Cardiac septum (tissue), 1 donor: ENCODE results near the gene NGDN. TPM values are rescaled to one million over a fixed set of nuclear protein-coding genes. Genes with fewer than 3 reads are reported as not detected.
"Not testable (repeated sequence)": the region's sequence is repeated elsewhere in the genome, so short reads cannot be mapped to it uniquely, and the experiment has no call there.

Experiments
- DNase-seq: peaks from one replicate; pipeline ENCODE4 v3.0.0-alpha.2; 2020; ENCODE audit warnings: low spot score
- intact Hi-C: fragments of 100-400 bp; cut with DNase I; formaldehyde crosslinking; loops from one replicate; pipeline ENCODE4 v1.14.0; 2022
- total RNA-seq: library from RNA; stranded (reverse); fragmentation: NEBNext Ultra II Directional; extraction: Animal tissue kit (Norgen Biotek cat#: 25700); gene quantifications from one replicate; pipeline ENCODE4 v1.2.1, GENCODE V29; 2021
- donor health status: DM: no; HTN: no; CAD: no.

The NGDN gene
- total RNA-seq, 1 donor from 2014 or later = 16.2 TPM

GRCh38 chr14:23437133-23438100, 32.1 kb upstream of the NGDN start:
- no peak for DNase-seq
- intact Hi-C loops = no loop called here

GRCh38 chr14:23438101-23438971, 31.2 kb upstream of the NGDN start:
- peak; percentile 88 for DNase-seq
- intact Hi-C loops = no loop called here

- intact Hi-C loops = no loop called here
- DNase-seq = peak; percentile 61
Observed at GRCh38 chr14:23439107-23439835, 30.2 kb upstream of the NGDN start.

- intact Hi-C loops = no loop called here
- DNase-seq = no peak
Observed at GRCh38 chr14:23441076-23441475, 28.4 kb upstream of the NGDN start.

- peak; percentile 82 for DNase-seq
- intact Hi-C loops = no loop called here
Observed at GRCh38 chr14:23442721-23443356, 26.7 kb upstream of the NGDN start.

GRCh38 chr14:23443411-23443812, 26.1 kb upstream of the NGDN start:
- DNase-seq = peak; percentile 84
- intact Hi-C loops = no loop called here

GRCh38 chr14:23443881-23444280, 25.6 kb upstream of the NGDN start:
- intact Hi-C loops = no loop called here
- DNase-seq = no peak

- intact Hi-C loops = no loop called here
- no peak for DNase-seq
Observed at GRCh38 chr14:23444314-23444713, 25.2 kb upstream of the NGDN start.

GRCh38 chr14:23445773-23446172, 23.7 kb upstream of the NGDN start:
- intact Hi-C loops = loop anchor here (5.0 kb wide), 2 partner anchors 68 to 118 kb away; partner anchors contain the start of gene CMTM5
- no peak for DNase-seq

GRCh38 chr14:23446291-23446851, 23.1 kb upstream of the NGDN start:
- peak; percentile 59 for DNase-seq
- intact Hi-C loops = loop anchor here (5.0 kb wide), 2 partner anchors 69 to 119 kb away; partner anchors contain the start of gene CMTM5

GRCh38 chr14:23447361-23448350, 21.8 kb upstream of the NGDN start:
- DNase-seq = no peak
- intact Hi-C loops = loop anchor here (5.0 kb wide), 2 partner anchors 70 to 120 kb away; partner anchors contain the start of gene CMTM5

GRCh38 chr14:23449314-23449713, 20.2 kb upstream of the NGDN start:
- intact Hi-C loops = loop anchor here (5.0 kb wide), 2 partner anchors 72 to 122 kb away; partner anchors contain the start of gene CMTM5
- DNase-seq = peak; percentile 75

- no peak for DNase-seq
- intact Hi-C loops = no loop called here
Observed at GRCh38 chr14:23450379-23450778, 19.1 kb upstream of the NGDN start.

GRCh38 chr14:23452237-23452636, 17.3 kb upstream of the NGDN start:
- no peak for DNase-seq
- intact Hi-C loops = no loop called here

GRCh38 chr14:23454445-23454856, 15.1 kb upstream of the NGDN start:
- intact Hi-C loops = no loop called here

GRCh38 chr14:23456883-23457586, 12.5 kb upstream of the NGDN start:
- intact Hi-C loops, DNase-seq: not testable (repeated sequence)

More at GRCh38 chr14:23454445-23454856, 15.1 kb upstream of the NGDN start:
- no peak for DNase-seq
